OCI-LY3 (cell line): Measurements from ENCODE around the gene BACH2.

Experiments
- H2AFZ ChIP-seq: fragments of 200-600, 300-600 bp; shearing (Covaris generic); 2 replicates; pipeline ENCODE4 v1.6.0; 2014; ENCODE audit warnings: antibody characterized with exemption, low read depth, low read length
- H3K27ac ChIP-seq: fragments of 200-600, 300-600 bp; sonication (generic); 2 replicates; pipeline ENCODE4 v1.5.1; 2014; ENCODE audit warnings: mild to moderate bottlenecking, low read length, moderate library complexity, mixed read lengths
- H3K27me3 ChIP-seq: fragments of 200-600, 300-600 bp; sonication (generic); 2 replicates; pipeline ENCODE4 v1.6.1; 2014; ENCODE audit warnings: low read depth, low read length, mixed read lengths
- H3K36me3 ChIP-seq: fragments of 200-600, 300-600 bp; sonication (generic); replicated peaks from 2 replicates; pipeline ENCODE3; 2014; ENCODE audit warnings: low read depth, low read length, mixed read lengths
- H3K4me1 ChIP-seq: fragments of 300-600, 200-600 bp; sonication (generic); 2 replicates; pipeline ENCODE4 v1.6.1; 2014; ENCODE audit warnings: low read length, mixed read lengths
- H3K4me2 ChIP-seq: fragments of 200-600, 300-600 bp; sonication (generic); 2 replicates; pipeline ENCODE4 v1.6.1; 2014; ENCODE audit warnings: low read length, mixed read lengths
- H3K4me3 ChIP-seq: fragments of 300-600, 200-600 bp; sonication (generic); 2 replicates; pipeline ENCODE4 v1.5.1; 2014; ENCODE audit warnings: antibody characterized with exemption, mild to moderate bottlenecking, low read length, moderate library complexity
- H3K79me2 ChIP-seq: fragments of 300-600, 200-600 bp; shearing (Covaris generic); 2 replicates; pipeline ENCODE4 v1.6.1; 2014; ENCODE audit warnings: mild to moderate bottlenecking, low read length, mixed read lengths
- H3K9ac ChIP-seq: fragments of 300-600, 200-600 bp; shearing (Covaris generic); 2 replicates; pipeline ENCODE4 v1.6.0; 2014; ENCODE audit warnings: mild to moderate bottlenecking, low read length, moderate library complexity
- H3K9me3 ChIP-seq: fragments of 200-600, 300-600 bp; shearing (Covaris generic); 2 replicates; pipeline ENCODE4 v1.6.1; 2014; ENCODE audit warnings: low read length, mixed read lengths; ENCODE audit not compliant: insufficient read depth
- H4K20me1 ChIP-seq: fragments of 200-600, 300-600 bp; sonication (generic); 2 replicates; pipeline ENCODE4 v1.6.1; 2016; ENCODE audit warnings: low read length, mixed read lengths; ENCODE audit not compliant: insufficient read depth
- CTCF ChIP-seq: fragments of 200-600, 300-600 bp; sonication (generic); IDR thresholded peaks from 2 replicates; pipeline ENCODE4 v1.5.1; 2014; ENCODE audit warnings: antibody characterized with exemption, low read length, low read depth
- EZH2phosphoT487 ChIP-seq: fragments of 200-600 bp; shearing (Covaris generic); IDR thresholded peaks from 2 replicates; pipeline ENCODE4 v1.6.1; 2018; ENCODE audit warnings: antibody characterized with exemption, mixed run types, low read depth

Gene BACH2

GRCh38 chr6:89979481-89980119, 317.0 kb downstream of the BACH2 start:
- H2AFZ ChIP-seq = no peak overlapping the region
- H3K4me1 ChIP-seq = no peaks in the 10 kb centered on the region
- H3K27ac ChIP-seq = no peak overlapping the region
- H3K36me3 ChIP-seq = no peaks in the 10 kb centered on the region
- no peaks in the 10 kb centered on the region for H3K79me2 ChIP-seq
- TF ChIP-seq EZH2phosphoT487 (no peak), CTCF (no peak)
- no peak overlapping the region for H3K4me2 ChIP-seq
- H3K9me3 ChIP-seq = no peaks in the 10 kb centered on the region
- no peak overlapping the region for H3K4me3 ChIP-seq
- H4K20me1 ChIP-seq = no peaks in the 10 kb centered on the region
- H3K9ac ChIP-seq = no peak overlapping the region
- peaks cover 45% of the 10 kb centered on the region for H3K27me3 ChIP-seq

- Histone ChIP-seq H2AFZ (no peak overlapping the region), H3K4me2 (no peak overlapping the region), H3K4me1 (no peaks in the 10 kb centered on the region), H3K9ac (no peak overlapping the region), H3K9me3 (no peaks in the 10 kb centered on the region), H3K27ac (no peak overlapping the region), H4K20me1 (no peaks in the 10 kb centered on the region), H3K4me3 (no peak overlapping the region), H3K36me3 (no peaks in the 10 kb centered on the region), H3K79me2 (no peaks in the 10 kb centered on the region), H3K27me3 (peaks cover 43% of the 10 kb centered on the region)
- TF ChIP-seq CTCF = no peak
- no peak for TF ChIP-seq EZH2phosphoT487
These were observed 317.9 kb downstream of the BACH2 start for GRCh38 chr6:89978749-89979145.

GRCh38 chr6:89977808-89978748, 318.6 kb downstream of the BACH2 start:
- no peak overlapping the region for H3K4me2 ChIP-seq
- TF ChIP-seq EZH2phosphoT487 (no peak), CTCF (no peak)
- H3K79me2 ChIP-seq = no peaks in the 10 kb centered on the region
- no peaks in the 10 kb centered on the region for H3K36me3 ChIP-seq
- no peaks in the 10 kb centered on the region for H3K4me1 ChIP-seq
- peaks cover 41% of the 10 kb centered on the region for H3K27me3 ChIP-seq
- no peak overlapping the region for H3K4me3 ChIP-seq
- H2AFZ ChIP-seq = no peak overlapping the region
- no peaks in the 10 kb centered on the region for H3K9me3 ChIP-seq
- no peak overlapping the region for H3K27ac ChIP-seq
- no peak overlapping the region for H3K9ac ChIP-seq
- no peaks in the 10 kb centered on the region for H4K20me1 ChIP-seq

DNA sequence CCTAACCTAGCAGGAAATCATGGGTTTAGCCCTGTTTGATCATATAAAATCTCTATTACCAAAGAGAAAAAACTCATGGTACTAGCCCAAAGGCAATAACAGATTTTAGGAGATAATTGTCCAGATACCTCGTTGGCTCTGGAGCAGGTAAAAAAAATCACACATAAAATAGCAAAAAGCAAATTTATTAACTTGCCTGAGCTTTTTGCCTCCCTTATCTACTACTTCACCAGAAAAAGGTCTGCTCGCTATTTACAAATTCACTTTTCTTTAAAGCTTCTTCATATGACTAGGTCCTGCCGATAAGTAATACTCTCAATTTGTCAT, 320.0 kb downstream of the BACH2 start:
- TF ChIP-seq CTCF (no peak), EZH2phosphoT487 (no peak)
- Histone ChIP-seq H2AFZ (no peak overlapping the region), H3K4me3 (no peak overlapping the region), H3K36me3 (no peaks in the 10 kb centered on the region), H3K9ac (no peak overlapping the region), H4K20me1 (no peaks in the 10 kb centered on the region), H3K27ac (no peak overlapping the region), H3K79me2 (no peaks in the 10 kb centered on the region), H3K9me3 (no peaks in the 10 kb centered on the region), H3K4me2 (no peak overlapping the region), H3K27me3 (peaks cover 48% of the 10 kb centered on the region), H3K4me1 (no peaks in the 10 kb centered on the region)
